GM12801 (cell line): Measurements from ENCODE around the gene TTBK2.

Source experiments
- CTCF ChIP-seq: IDR thresholded peaks from one replicate; pipeline ENCODE4 v1.5.1; 2011; ENCODE audit warnings: control low read depth; ENCODE audit not compliant: insufficient read length; ENCODE audit errors: extremely low read depth

TTBK2 gene

GRCh38 chr15:42710662-42711061, 209.9 kb downstream of the TTBK2 start:
- TF ChIP-seq CTCF = no peak

- TF ChIP-seq CTCF = no peak
Observed at GRCh38 chr15:42707873-42708544, 212.6 kb downstream of the TTBK2 start.

GRCh38 chr15:42707068-42707467, 213.5 kb downstream of the TTBK2 start:
- no peak for TF ChIP-seq CTCF

- TF ChIP-seq CTCF = no peak
Observed at GRCh38 chr15:42705336-42705735, 215.2 kb downstream of the TTBK2 start.

GRCh38 chr15:42704492-42704926, 216.1 kb downstream of the TTBK2 start:
- TF ChIP-seq CTCF = no peak

- TF ChIP-seq CTCF = no peak
Observed at GRCh38 chr15:42696626-42697025, 224.0 kb downstream of the TTBK2 start.

- no peak for TF ChIP-seq CTCF
Observed at GRCh38 chr15:42695527-42696071, 225.0 kb downstream of the TTBK2 start.
